Neural progenitor cell (in vitro differentiated cells): ENCODE results near the gene CHST15.

Experiments used
- EZH2 ChIP-seq: fragments of 200-600 bp; sonication (generic); IDR thresholded peaks from 2 replicates; pipeline ENCODE4 v1.6.1; 2017; ENCODE audit warnings: antibody characterized with exemption, mild to moderate bottlenecking, moderate library complexity
- EZH2phosphoT487 ChIP-seq: fragments of 200-600 bp; sonication (generic); IDR thresholded peaks from 2 replicates; pipeline ENCODE4 v1.6.1; 2017; ENCODE audit warnings: antibody characterized with exemption
- TF ChIP-seq, protein P1 (sequence below): fragments of 200-600 bp; sonication (generic); IDR thresholded peaks from 2 replicates; pipeline ENCODE4 v1.5.1; 2017; ENCODE audit warnings: antibody characterized with exemption, mild to moderate bottlenecking

DNA sequence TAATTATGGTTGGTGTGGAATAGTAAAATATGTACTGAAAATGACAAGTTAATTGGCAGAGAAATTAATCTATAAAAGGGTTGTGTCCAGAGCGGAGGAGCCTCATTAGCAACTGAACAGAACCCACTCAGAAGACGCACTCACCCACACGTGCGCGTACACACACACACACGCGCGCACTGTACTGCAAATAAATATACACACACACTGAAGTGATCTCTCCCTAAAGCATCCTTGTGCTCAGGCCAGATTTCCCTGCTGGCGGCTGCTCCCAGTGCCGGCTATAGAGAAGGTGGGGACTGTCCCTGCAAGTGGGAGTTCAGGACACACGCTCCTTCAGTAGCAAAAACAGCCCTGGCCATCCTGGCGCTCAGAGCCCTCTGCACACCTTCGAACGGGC lies 85.2 kb downstream of the CHST15 start:
- TF ChIP-seq, protein P1, sequence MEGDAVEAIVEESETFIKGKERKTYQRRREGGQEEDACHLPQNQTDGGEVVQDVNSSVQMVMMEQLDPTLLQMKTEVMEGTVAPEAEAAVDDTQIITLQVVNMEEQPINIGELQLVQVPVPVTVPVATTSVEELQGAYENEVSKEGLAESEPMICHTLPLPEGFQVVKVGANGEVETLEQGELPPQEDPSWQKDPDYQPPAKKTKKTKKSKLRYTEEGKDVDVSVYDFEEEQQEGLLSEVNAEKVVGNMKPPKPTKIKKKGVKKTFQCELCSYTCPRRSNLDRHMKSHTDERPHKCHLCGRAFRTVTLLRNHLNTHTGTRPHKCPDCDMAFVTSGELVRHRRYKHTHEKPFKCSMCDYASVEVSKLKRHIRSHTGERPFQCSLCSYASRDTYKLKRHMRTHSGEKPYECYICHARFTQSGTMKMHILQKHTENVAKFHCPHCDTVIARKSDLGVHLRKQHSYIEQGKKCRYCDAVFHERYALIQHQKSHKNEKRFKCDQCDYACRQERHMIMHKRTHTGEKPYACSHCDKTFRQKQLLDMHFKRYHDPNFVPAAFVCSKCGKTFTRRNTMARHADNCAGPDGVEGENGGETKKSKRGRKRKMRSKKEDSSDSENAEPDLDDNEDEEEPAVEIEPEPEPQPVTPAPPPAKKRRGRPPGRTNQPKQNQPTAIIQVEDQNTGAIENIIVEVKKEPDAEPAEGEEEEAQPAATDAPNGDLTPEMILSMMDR, result no peak
- TF ChIP-seq EZH2 (no peak), EZH2phosphoT487 (no peak)
